ENCODE results near the gene SPRYD3.

GRCh38 chr12:53074999-53075370, 4.2 kb downstream of the SPRYD3 start:
- TF ChIP-seq, protein P1, sequence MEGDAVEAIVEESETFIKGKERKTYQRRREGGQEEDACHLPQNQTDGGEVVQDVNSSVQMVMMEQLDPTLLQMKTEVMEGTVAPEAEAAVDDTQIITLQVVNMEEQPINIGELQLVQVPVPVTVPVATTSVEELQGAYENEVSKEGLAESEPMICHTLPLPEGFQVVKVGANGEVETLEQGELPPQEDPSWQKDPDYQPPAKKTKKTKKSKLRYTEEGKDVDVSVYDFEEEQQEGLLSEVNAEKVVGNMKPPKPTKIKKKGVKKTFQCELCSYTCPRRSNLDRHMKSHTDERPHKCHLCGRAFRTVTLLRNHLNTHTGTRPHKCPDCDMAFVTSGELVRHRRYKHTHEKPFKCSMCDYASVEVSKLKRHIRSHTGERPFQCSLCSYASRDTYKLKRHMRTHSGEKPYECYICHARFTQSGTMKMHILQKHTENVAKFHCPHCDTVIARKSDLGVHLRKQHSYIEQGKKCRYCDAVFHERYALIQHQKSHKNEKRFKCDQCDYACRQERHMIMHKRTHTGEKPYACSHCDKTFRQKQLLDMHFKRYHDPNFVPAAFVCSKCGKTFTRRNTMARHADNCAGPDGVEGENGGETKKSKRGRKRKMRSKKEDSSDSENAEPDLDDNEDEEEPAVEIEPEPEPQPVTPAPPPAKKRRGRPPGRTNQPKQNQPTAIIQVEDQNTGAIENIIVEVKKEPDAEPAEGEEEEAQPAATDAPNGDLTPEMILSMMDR (IDR thresholded peaks at IDR 0.05) = no peak
- TF ChIP-seq POLR2A (IDR thresholded peaks at IDR 0.05; ENCODE audit: low read depth) = no peak
- no peak for TF ChIP-seq POLR2AphosphoS5 (IDR thresholded peaks at IDR 0.05)

Measured in esophagus muscularis mucosa (tissue), 3 donors.